Stimulated activated CD4-positive, alpha-beta T cell treated with anti-CD3 and anti-CD28 coated beads, TNF-alpha, amount 100 ng/mL, for 4 hours (primary cell): Measurements from ENCODE around the gene FRS3.

Experiments
- DNase-seq, 3 experiments: peaks; one replicate each; pipeline ENCODE4 v3.0.0-alpha.2; 2020; ENCODE audit warnings: low read depth in 3 of 3

The FRS3 gene

GRCh38 chr6:41728073-41728936, 51.4 kb downstream of the FRS3 start:
- no peak for DNase-seq

GRCh38 chr6:41727705-41728072, 52.0 kb downstream of the FRS3 start:
- DNase-seq: no peak

DNA sequence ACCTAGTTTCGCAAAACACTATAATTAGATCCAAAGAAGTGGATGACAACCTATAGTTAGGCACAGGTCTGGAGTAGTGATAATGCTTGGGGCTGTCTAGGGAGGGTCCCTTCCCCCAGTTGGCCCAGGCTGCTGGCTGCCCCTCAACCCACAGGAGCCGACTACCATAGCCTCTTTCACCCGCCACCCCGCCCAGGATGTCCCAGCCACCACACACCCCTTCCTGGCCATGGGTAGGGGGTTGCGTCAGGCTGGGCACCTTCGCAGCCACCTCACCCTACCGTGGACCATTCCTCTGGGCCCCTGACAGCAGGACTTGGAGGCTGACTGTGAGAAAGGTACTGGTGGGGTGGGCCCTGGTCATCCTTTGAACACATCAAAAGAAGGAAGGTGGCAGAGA, 52.8 kb downstream of the FRS3 start:
- no peak for DNase-seq

- no peak for DNase-seq
Measured at GRCh38 chr6:41724586-41725501, 54.9 kb downstream of the FRS3 start.

GRCh38 chr6:41724228-41724580, 55.5 kb downstream of the FRS3 start:
- DNase-seq: no peak

DNA sequence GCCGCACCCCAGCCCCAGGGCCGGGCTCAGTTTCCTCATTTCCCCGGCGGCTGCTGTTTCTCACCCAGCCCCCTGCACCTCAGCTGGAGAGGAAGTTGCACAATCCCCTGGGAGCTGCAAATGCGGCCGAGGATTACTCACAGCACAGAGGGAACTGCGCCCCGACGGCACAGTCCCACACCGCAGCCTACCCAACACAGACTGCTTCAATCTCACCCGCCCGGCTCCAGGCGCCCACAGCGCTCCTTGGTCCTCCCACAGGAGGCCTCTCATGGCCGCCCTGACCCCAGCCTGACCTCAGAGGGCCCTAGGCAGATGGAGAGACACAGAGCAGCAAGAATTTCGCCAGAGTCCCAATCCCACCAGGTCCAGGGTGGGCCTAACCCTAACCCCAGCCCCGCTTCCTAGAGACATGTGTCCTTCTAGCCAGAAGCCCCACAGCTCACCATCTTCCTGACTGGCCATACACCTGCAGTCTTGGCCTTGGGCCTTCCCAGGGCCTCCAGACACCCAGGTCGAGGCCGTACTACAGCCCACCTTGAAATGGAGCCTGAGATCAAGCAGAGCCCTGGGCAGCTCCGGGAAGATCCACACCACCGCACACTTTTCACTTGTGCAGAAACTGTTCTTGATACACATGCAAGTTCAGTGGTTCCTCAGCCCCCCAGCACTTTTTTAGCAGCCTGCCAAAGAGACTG, 56.0 kb downstream of the FRS3 start:
- DNase-seq: no peak

- DNase-seq: no peak
Measured at GRCh38 chr6:41722969-41723529, 56.7 kb downstream of the FRS3 start.

DNA sequence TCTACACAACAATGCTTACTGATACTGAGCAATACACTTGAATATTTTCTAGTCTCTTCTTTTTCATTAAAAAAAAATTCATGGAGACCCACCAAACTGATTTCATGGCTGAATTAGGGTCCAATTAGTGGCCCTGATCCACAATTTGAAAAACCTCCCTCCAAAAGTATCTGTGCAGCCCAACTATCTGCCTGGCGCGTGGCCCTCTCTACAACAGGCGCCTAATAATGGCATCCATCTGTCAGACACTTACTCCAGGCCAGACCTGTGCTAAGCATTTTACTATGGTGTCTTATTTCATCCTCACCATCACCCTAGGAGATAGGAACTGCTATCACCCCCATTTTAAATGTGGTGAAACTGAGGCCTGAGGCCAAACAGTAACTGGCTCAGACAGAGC, 58.3 kb downstream of the FRS3 start:
- no peak for DNase-seq

DNA sequence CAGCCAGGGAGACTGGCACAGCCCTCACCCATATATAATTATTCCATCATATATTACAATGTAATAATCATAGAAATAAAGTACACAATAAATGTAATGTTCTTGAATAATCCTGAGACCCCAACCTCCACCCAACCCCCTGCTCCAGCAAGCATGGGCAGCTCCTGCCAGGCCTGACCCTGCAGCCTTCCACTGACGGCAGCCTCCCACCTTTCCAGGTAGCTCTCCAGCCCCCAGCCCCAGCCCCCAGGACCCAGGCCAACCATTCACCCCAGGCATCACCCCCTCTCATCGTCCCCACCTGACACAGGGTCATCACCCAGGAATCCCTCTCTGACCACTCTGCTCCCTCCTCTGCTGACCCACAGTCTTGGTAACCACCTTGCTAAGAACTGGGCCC, 58.9 kb downstream of the FRS3 start:
- no peak for DNase-seq

DNA sequence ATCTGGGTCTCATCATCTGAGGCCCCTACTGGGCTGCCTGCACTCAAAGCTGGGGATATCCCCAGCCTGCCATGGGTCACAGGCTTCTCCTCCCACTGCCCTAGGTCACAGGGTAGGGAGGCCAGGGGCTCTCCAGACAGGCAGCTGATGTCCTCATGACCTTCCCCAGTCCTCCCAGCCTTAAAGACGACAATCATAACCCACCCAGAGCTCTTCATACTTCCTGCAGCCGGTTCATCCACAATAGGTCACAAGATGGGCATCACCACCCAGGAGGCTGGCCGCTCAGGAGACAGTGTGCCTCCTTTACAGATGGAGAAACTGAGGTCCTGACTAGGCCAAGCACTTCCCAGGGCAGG, 59.5 kb downstream of the FRS3 start:
- no peak for DNase-seq
